ENCODE measurements around the gene SLC18A3. TPM values are rescaled to one million over a fixed set of nuclear protein-coding genes. Genes with fewer than 3 reads are reported as not detected.

SLC18A3 gene
- total RNA-seq, 1 donor from 2014 or later: not detected

DNA sequence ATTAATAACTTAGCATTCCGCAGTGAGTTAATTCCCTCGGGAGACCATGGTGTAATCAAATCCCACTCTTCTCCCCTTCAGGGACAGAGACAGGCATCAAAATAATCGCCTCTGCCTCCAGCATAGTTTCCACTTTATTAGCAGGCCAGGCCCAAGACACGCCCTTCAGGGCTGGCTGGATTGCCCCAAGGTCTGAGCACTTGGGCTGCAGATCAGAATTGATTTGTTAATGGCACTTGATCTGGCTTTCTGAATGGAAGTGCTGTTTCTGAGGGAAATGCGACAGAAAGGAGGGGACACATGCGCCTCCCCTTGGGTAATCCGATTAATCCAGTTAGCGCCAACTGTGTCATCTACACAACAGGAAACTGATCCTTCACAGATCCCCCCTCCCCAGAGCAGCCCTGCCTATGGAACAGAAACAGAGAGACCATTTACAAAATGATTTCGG, 19.3 kb downstream of the SLC18A3 start:
- H3K9me3 Mint-ChIP-seq: no peaks in the 10 kb centered on the region
- H3K27ac Mint-ChIP-seq: no peak overlapping the region
- no peaks in the 10 kb centered on the region for H3K36me3 Mint-ChIP-seq (ENCODE audit: low read depth)
- H3K4me1 Mint-ChIP-seq (ENCODE audit: low read depth): no peaks in the 10 kb centered on the region
- no peak for DNase-seq (ENCODE audit: low spot score)
- no peak overlapping the region for H3K4me3 Mint-ChIP-seq
- intact Hi-C loops (cut with micrococcal nuclease): no loop called here
- peaks cover 2% of the 10 kb centered on the region for H3K27me3 Mint-ChIP-seq (ENCODE audit: insufficient read depth)

DNA sequence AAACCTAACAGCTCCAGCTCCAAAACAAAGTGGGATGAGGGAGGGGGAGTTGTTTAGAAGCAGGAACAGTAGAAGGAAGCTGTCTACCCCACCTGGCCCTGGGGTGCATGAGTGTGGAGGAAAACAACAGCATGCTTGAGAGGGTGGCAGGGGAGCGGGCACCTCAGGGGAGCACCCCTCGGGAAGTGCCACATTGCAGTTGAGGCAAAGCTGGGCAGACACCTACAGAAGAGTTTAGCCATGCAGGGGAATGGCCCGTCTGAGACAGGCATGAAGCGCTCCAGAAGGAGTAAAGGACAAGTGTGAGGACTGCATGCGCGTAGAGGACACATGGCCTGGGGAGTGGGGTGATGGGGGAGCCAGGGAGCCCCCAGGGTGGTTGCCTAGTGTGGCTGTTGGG, 21.9 kb downstream of the SLC18A3 start:
- intact Hi-C loops (cut with micrococcal nuclease): no loop called here
- H3K36me3 Mint-ChIP-seq (ENCODE audit: low read depth): no peaks in the 10 kb centered on the region
- no peaks in the 10 kb centered on the region for H3K9me3 Mint-ChIP-seq
- DNase-seq (ENCODE audit: low spot score): no peak
- no peaks in the 10 kb centered on the region for H3K4me1 Mint-ChIP-seq (ENCODE audit: low read depth)
- no peak overlapping the region for H3K27ac Mint-ChIP-seq
- H3K27me3 Mint-ChIP-seq (ENCODE audit: insufficient read depth): peaks cover 12% of the 10 kb centered on the region
- H3K4me3 Mint-ChIP-seq: no peak overlapping the region

DNA sequence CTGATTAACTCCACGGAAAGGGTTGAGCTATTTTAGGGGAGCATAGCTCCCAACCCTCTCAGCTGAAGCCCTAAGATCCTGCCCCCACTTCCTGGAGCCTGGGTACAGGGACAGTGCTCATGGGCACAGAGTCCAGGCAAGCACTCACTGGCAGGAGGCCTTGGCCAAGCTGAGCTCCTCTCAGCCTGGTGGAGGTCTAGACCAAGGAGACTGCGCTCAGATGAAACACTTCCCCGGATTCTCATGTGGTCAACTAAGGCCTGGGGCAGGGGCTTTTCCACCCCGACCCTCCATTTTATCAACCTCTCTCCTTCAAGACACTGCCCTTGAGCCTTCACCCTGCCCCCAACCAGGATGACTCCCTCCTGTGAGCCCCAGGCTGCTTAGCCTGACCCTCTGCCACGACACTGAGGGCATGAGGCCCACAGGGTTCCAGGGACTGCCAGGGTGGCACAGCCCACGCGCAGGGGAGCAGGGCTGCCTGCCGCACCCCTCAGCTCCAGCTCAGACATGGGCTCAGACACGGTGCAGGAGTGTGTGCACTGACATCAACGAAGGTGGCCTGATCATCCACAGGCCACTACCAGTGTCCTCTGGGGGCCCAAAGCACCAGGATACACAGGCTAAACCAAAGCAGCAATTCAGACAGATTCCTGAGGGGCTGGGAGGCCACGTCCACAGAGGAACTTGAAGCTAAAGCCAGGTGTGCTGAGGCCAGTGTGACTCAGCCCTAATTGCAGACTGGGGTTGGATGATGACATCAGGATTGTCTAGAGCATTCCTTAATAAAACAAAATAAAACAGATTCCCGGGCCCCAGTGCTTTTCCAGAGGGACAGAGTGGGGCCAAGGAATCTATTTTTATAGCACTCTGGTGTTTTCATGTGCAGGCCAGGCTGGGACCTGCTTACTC, 22.6 kb downstream of the SLC18A3 start:
- Mint-ChIP-seq H3K27ac (no peak overlapping the region), H3K4me1 (ENCODE audit: low read depth) (no peaks in the 10 kb centered on the region), H3K36me3 (ENCODE audit: low read depth) (no peaks in the 10 kb centered on the region), H3K9me3 (no peaks in the 10 kb centered on the region), H3K27me3 (ENCODE audit: insufficient read depth) (peaks cover 18% of the 10 kb centered on the region), H3K4me3 (no peak overlapping the region)
- no peak for DNase-seq (ENCODE audit: low spot score)
- intact Hi-C loops (cut with micrococcal nuclease): no loop called here

DNA sequence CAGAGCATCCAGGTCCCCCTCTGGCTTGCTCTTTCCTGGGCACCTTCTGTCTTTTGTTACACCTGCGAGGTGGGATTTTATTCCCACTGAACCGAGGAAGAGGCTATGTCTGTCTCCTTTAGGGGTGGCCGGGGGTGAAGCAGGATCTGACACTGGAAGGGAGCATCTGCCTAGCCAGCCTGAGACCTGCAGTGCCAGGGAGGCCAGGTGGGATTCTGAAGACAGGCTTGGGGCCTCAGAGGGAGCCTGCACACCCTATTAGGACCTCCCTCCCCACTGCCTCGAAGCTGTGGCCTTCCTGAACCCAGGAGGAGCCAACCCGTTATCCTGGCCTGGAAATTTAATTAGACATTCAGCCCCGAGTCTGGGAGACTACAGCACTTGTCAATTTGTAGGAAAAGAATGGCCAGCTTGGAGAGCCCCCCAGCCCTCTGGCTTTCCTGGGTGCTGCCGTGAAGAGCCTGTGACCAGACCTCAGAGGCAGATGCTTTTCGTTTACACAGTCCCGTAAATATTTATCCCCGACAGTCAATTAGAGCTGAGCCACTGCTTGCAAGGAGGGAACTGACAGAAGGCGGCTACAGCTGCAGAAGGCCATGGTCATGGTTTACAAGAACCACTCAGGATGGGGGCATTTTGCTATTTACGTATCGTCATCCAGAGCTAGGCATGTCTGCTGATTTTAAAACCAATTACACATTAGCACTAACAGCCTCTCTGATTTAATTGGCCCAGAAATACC, 23.4 kb downstream of the SLC18A3 start:
- Mint-ChIP-seq H3K36me3 (ENCODE audit: low read depth) (no peaks in the 10 kb centered on the region), H3K4me3 (no peak overlapping the region)

DNA sequence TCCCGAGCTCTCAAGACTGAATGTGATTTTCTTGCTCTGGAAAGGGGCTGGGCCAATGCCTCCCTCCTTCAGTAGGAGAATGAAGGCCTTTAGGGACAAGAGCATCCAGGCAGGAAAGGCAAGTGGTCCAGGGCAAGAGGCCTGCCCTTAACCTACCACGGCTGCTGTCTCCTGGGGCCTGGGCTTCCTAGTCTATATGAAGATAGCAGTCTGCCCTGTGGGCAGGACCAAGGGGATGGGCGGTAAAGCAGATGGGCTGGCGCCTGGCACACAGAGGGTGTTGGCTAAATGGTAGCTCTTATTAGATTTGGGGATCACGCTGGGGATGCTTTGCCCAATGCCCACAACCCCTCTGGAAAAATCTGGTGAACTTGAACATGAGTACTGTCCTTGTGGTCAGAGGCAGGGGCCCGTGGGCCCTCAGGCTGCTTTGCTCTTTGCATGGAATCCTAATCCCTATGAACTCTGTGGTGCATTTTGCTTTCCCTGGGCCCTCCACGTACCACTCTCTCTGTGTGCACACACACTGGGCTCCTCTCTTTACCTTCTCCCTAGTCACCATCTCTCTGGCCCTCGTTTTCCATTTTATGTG, 24.1 kb downstream of the SLC18A3 start:
- Mint-ChIP-seq H3K4me3 (no peak overlapping the region), H3K36me3 (ENCODE audit: low read depth) (no peaks in the 10 kb centered on the region), H3K4me1 (ENCODE audit: low read depth) (no peaks in the 10 kb centered on the region), H3K9me3 (no peaks in the 10 kb centered on the region), H3K27ac (no peak overlapping the region), H3K27me3 (ENCODE audit: insufficient read depth) (peaks cover 26% of the 10 kb centered on the region)
- DNase-seq (ENCODE audit: low spot score): no peak
- intact Hi-C loops (cut with micrococcal nuclease): no loop called here

More for the DNA sequence above, 23.4 kb downstream of the SLC18A3 start:
- Mint-ChIP-seq H3K4me1 (ENCODE audit: low read depth) (no peaks in the 10 kb centered on the region), H3K27me3 (ENCODE audit: insufficient read depth) (peaks cover 21% of the 10 kb centered on the region), H3K9me3 (no peaks in the 10 kb centered on the region), H3K27ac (no peak overlapping the region)
- no peak for DNase-seq (ENCODE audit: low spot score)
- intact Hi-C loops (cut with micrococcal nuclease): no loop called here

DNA sequence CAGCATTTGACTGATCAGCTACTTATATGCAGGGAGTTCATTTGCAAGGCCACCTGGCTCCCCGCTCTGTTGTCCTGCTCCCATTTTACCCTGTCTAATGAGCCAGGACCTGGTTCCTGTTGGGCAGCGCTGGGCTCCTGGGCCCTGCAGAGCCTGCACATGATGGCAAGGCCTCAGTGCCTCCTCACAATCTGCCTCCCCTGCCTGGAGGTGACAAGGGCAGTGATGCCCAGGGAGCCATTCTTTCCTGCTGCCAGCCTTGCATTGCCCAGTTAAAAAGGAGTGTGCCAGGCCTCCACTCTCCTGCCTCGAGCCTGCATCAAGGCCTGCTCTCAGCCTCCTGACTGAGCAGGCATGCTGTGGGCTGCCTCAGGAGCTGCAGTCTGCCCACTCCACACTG, 32.2 kb downstream of the SLC18A3 start:
- peaks cover 16% of the 10 kb centered on the region for H3K27me3 Mint-ChIP-seq (ENCODE audit: insufficient read depth)
- H3K27ac Mint-ChIP-seq: no peak overlapping the region
- H3K4me3 Mint-ChIP-seq: no peak overlapping the region
- H3K4me1 Mint-ChIP-seq (ENCODE audit: low read depth): no peaks in the 10 kb centered on the region
- H3K36me3 Mint-ChIP-seq (ENCODE audit: low read depth): no peaks in the 10 kb centered on the region
- intact Hi-C loops (cut with micrococcal nuclease): no loop called here
- no peak for DNase-seq (ENCODE audit: low spot score)
- H3K9me3 Mint-ChIP-seq: no peaks in the 10 kb centered on the region

DNA sequence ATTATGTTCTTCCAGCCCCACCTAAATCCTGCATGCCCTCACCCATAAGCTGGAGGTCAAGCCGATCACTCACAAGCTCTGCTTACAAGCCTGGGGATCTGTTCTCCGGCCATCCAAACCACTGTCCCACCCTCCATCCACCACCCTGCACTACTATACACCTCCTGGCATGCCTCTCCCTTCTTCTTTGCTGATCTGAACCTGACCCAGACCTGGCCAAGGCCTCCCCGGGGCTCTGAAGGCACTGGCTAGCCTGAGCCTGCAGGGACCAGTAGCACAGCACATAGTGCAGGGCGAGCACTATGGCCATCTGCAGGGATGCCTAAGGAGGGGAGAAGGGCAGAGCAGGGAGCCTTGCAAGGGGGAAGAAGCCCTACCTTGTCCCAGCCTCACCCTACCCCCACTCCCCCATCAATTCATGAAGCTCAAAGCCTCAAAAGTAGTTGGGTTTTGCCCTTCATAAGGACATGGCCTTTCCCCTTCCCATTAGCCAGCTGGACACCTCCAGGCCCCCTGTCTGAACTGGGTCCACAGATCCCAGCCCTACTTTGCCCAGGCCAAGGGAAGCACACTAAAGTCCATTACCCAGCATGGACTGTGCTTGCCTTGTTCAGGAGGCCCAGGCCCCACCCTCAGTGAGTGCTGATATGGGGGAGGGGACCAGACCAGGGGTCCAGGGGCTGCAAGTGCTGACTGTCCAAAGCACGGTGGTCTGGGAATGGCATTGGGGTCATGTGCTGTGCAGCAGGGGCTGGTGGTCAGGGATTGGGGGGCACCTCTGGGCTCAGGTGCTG, 33.3 kb downstream of the SLC18A3 start:
- no peak overlapping the region for H3K4me3 Mint-ChIP-seq
- no peaks in the 10 kb centered on the region for H3K36me3 Mint-ChIP-seq (ENCODE audit: low read depth)
- H3K27me3 Mint-ChIP-seq (ENCODE audit: insufficient read depth): peaks cover 11% of the 10 kb centered on the region
- H3K4me1 Mint-ChIP-seq (ENCODE audit: low read depth): no peaks in the 10 kb centered on the region
- intact Hi-C loops (cut with micrococcal nuclease): no loop called here
- DNase-seq (ENCODE audit: low spot score): no peak
- no peaks in the 10 kb centered on the region for H3K9me3 Mint-ChIP-seq
- H3K27ac Mint-ChIP-seq: no peak overlapping the region

DNA sequence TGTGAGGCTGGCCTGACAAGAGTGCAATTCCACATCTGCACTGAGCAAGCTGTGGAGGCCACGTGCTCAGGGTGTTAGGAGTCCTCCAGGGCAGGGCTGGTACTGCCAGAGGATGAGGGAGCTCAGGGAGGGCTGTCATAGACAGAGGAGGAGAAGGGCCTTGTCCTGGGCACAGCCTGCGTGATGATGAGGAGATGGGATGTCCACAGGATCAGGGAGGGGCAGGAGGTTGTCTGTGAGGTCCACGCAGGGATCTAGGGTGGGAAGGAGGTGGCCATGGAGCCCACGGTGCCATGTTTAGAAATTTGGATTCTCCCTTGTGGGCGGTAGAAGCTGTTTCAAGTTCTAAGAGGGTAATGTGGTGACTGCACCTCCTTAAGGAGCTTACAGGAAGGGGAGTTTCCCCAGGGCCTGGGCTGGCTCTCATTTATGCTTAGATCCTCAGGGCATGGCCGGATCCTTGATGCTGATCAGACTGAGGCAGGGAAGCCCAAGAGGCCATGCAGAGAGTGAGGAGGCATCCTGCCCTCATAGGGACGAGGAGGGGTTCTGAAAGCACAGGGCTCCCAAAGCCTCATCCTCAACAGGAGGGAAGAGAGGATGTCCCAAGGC, 34.0 kb downstream of the SLC18A3 start:
- H3K4me1 Mint-ChIP-seq (ENCODE audit: low read depth): peaks cover 4% of the 10 kb centered on the region
- H3K36me3 Mint-ChIP-seq (ENCODE audit: low read depth): no peaks in the 10 kb centered on the region
- DNase-seq (ENCODE audit: low spot score): no peak
- H3K4me3 Mint-ChIP-seq: no peak overlapping the region
- no peaks in the 10 kb centered on the region for H3K9me3 Mint-ChIP-seq
- H3K27ac Mint-ChIP-seq: no peak overlapping the region
- intact Hi-C loops (cut with micrococcal nuclease): no loop called here
- peaks cover 6% of the 10 kb centered on the region for H3K27me3 Mint-ChIP-seq (ENCODE audit: insufficient read depth)

DNA sequence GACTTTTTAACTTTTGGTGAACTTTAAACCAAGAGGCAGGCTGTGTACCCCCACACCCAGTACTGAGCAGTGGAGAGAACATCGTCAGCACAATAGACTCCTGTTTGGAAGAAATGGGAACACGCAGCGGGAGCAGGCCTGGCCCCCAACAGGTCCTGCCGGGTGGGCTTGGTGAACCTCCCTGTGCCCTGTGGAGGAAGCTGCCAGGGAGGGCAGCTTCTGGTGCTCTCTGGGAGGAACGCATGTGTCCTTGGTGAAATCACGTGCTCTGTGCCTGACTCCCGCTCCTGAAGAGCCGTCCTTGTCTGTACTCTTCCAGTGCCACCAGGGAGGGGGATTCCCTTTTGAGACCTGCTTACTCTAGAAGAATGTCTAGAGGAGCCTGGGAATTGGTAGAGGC, 35.3 kb downstream of the SLC18A3 start:
- Mint-ChIP-seq H3K4me1 (ENCODE audit: low read depth) (peaks cover 16% of the 10 kb centered on the region), H3K9me3 (no peaks in the 10 kb centered on the region), H3K27ac (no peak overlapping the region), H3K36me3 (ENCODE audit: low read depth) (no peaks in the 10 kb centered on the region), H3K27me3 (ENCODE audit: insufficient read depth) (peaks cover 1% of the 10 kb centered on the region), H3K4me3 (no peak overlapping the region)
- no peak for DNase-seq (ENCODE audit: low spot score)
- intact Hi-C loops (cut with micrococcal nuclease): no loop called here

DNA sequence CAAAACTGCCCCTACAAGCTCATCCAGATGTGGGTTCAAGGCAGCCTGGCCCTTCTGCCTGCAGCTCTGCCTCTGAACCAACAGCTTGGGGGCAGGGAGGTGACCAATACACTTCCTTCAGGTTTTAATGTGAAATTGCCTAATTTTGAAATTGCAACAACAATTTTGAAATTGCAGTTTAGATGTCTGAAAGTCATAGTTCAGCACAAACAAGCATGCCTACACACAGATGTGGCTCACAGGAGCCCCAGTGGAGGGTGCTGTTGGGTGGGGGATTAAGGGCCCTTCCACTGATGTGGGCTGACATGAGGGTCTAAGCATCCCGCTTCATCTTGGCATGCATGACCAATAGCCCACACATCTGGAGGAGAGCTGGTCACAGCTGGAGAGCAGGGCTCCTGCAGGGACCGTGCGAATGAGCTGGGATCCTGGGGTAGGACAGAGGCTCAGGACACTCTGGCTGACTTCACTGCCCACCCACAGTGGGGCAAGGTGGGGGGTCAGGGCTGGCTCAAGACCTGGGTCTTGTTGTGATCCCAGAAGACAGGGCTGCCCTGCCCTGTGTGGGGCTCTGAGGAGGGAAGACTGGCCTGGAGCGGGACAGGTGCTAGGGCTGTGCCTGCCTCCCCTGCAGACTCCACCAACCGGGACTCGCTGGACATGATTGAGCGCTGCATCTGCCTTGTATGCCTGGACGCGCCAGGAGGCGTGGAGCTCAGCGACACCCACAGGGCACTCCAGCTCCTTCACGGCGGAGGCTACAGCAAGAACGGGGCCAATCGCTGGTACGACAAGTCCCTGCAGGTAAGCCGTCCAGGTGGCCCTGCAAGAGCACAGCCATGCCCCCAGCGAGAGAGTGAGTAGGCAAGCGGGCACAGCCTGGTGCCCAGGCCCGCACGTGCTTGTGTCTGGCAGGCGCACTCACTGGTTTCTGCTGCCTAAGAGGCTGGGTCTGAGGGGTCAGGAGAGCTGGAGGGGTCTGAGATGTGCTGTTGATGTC, 36.1 kb downstream of the SLC18A3 start:
- no peak overlapping the region for H3K4me3 Mint-ChIP-seq
- no peak for DNase-seq (ENCODE audit: low spot score)
- peaks cover 17% of the 10 kb centered on the region for H3K4me1 Mint-ChIP-seq (ENCODE audit: low read depth)
- intact Hi-C loops (cut with micrococcal nuclease): no loop called here
- no peaks in the 10 kb centered on the region for H3K9me3 Mint-ChIP-seq
- H3K27me3 Mint-ChIP-seq (ENCODE audit: insufficient read depth): peaks cover 1% of the 10 kb centered on the region
- H3K27ac Mint-ChIP-seq: no peak overlapping the region
- H3K36me3 Mint-ChIP-seq (ENCODE audit: low read depth): no peaks in the 10 kb centered on the region

DNA sequence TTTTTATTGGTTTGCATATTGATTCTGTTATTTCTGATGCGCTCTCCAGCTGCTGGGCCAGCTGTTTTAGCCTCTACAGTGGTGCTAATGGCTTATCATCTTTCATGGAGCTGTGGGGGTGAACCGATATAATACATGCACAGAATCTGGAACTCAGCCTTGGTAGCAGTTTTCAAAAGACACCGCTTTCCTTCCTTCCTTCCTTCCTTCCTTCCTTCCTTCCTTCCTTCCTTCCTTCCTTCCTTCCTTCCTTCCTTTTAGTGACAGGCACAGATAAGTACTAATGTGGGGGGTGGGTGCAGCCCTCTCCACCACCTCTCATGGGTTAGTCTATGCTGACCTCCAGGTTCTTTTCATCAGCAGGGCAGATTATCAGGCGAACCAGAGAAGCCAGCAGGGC, 37.4 kb downstream of the SLC18A3 start:
- Mint-ChIP-seq H3K36me3 (ENCODE audit: low read depth) (no peaks in the 10 kb centered on the region), H3K27me3 (ENCODE audit: insufficient read depth) (peaks cover 1% of the 10 kb centered on the region), H3K4me1 (ENCODE audit: low read depth) (peaks cover 17% of the 10 kb centered on the region), H3K4me3 (no peak overlapping the region), H3K9me3 (no peaks in the 10 kb centered on the region), H3K27ac (no peak overlapping the region)
- intact Hi-C loops (cut with micrococcal nuclease): no loop called here
- DNase-seq (ENCODE audit: low spot score): no peak

All from activated T-helper 1 cell treated with anti-CD3 and anti-CD28 coated beads, Interleukin-12 subunit alpha, Interleukin-12 subunit beta, Interleukin-2, Interleukin-4 antibody, amounts not matched to agents 30 ng/mL and 10 ng/mL and 1 ng/mL, durations not matched to agents 14 hours and 24 hours and 36 hours (primary cell).